ENCODE measurements around the gene GID8.

Gene GID8

DNA sequence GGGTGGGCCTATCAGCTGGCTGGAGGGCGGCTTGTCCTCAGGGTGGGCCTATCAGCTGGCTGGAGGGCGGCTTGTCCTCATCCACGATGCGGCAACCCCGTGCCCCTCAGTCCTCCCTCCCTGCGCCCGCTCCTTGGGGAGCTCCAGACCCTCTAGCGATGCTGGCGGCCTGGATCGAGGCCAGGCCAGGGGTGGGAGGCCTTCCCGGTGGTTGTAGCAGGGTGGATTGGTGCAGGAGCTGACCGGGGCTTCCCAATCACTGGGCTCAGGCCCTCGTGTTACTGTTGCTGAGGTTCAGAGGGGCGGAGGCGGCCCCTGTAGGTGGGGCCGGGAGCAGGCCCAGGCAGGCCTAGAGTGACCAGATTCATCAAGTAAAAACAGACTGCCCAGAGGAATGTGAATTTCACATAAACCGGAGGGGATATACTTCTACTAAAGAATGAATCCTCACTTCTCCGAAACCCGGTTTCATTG is 23.4 kb downstream of the GID8 start:
- TF ChIP-seq SIN3A (IDR thresholded peaks at IDR 0.05; ENCODE audit: borderline replicate concordance, insufficient read depth, low read length): no peak
- TF ChIP-seq, protein P1, sequence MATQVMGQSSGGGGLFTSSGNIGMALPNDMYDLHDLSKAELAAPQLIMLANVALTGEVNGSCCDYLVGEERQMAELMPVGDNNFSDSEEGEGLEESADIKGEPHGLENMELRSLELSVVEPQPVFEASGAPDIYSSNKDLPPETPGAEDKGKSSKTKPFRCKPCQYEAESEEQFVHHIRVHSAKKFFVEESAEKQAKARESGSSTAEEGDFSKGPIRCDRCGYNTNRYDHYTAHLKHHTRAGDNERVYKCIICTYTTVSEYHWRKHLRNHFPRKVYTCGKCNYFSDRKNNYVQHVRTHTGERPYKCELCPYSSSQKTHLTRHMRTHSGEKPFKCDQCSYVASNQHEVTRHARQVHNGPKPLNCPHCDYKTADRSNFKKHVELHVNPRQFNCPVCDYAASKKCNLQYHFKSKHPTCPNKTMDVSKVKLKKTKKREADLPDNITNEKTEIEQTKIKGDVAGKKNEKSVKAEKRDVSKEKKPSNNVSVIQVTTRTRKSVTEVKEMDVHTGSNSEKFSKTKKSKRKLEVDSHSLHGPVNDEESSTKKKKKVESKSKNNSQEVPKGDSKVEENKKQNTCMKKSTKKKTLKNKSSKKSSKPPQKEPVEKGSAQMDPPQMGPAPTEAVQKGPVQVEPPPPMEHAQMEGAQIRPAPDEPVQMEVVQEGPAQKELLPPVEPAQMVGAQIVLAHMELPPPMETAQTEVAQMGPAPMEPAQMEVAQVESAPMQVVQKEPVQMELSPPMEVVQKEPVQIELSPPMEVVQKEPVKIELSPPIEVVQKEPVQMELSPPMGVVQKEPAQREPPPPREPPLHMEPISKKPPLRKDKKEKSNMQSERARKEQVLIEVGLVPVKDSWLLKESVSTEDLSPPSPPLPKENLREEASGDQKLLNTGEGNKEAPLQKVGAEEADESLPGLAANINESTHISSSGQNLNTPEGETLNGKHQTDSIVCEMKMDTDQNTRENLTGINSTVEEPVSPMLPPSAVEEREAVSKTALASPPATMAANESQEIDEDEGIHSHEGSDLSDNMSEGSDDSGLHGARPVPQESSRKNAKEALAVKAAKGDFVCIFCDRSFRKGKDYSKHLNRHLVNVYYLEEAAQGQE (IDR thresholded peaks at IDR 0.05; ENCODE audit: insufficient read depth in 1 of 2, low read depth in 2 of 2, low read length in 2 of 2): no peak
- no peak for TF ChIP-seq TAF1 (IDR thresholded peaks at IDR 0.05; ENCODE audit: borderline replicate concordance, insufficient read depth, low read length)
- TF ChIP-seq POLR2AphosphoS5 (IDR thresholded peaks at IDR 0.05; ENCODE audit: low read depth, low read length): no peak
- TF ChIP-seq FOXP2 (optimal IDR thresholded peaks at IDR 0.05; ENCODE audit: borderline replicate concordance, extremely low read depth, extremely low read length, insufficient read depth): no peak

DNA sequence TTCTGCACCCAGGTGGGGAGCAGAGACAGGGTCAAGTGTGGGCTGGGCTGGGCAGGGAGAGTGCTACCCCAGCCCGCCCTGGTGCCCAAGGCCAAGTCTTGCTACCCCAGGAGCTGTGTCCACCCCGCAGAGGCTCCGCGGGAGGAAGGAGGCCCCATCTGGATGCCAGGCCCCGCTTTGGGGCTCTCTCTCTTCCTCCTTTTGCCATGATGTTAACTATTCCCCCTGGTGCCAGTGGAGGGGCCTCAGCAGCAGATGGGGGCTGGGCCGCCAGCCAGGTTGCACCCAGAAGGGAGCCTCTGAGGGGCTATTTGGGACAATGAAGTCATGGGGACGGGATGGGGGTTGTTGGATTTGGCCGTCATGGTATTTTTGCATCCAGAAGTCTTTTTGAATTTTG is 23.9 kb downstream of the GID8 start:
- TF ChIP-seq SIN3A (IDR thresholded peaks at IDR 0.05; ENCODE audit: borderline replicate concordance, insufficient read depth, low read length) (no peak), TAF1 (IDR thresholded peaks at IDR 0.05; ENCODE audit: borderline replicate concordance, insufficient read depth, low read length) (no peak), POLR2AphosphoS5 (IDR thresholded peaks at IDR 0.05; ENCODE audit: low read depth, low read length) (no peak), FOXP2 (optimal IDR thresholded peaks at IDR 0.05; ENCODE audit: borderline replicate concordance, extremely low read depth, extremely low read length, insufficient read depth) (no peak)
- TF ChIP-seq, protein P1 (IDR thresholded peaks at IDR 0.05; ENCODE audit: insufficient read depth in 1 of 2, low read depth in 2 of 2, low read length in 2 of 2): no peak

DNA sequence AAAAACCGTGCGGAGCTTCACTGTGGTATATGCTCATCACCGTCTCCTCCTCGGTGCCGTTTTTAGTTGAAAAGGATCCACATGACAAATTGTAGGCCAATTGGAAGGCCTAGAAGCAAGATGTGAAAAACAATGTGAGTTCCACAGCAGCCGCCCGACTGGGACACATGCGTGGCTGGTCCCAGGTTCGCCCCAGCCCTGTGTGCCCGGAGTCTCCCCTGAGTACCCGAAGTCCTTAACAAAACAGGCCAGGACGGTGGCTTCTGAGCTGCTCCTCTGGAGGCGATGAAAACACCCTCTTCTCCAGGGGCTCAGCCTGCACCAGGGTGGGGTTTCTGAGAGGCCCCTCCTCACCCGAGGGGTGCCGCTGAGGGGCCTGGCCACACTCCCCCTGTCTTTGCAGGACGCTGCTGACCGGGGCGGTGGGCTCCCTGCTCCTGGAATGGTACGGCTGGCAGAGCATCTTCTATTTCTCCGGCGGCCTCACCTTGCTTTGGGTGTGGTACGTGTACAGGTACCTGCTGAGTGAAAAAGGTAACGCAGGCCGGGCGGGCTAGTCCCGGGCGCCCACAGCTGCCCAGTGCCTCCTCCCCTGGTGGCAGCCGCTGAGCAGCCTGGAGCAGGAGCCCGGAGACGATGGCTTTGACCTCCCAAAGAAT is 24.4 kb downstream of the GID8 start:
- no peak for TF ChIP-seq TAF1 (IDR thresholded peaks at IDR 0.05; ENCODE audit: borderline replicate concordance, insufficient read depth, low read length)
- no peak for TF ChIP-seq FOXP2 (optimal IDR thresholded peaks at IDR 0.05; ENCODE audit: borderline replicate concordance, extremely low read depth, extremely low read length, insufficient read depth)
- TF ChIP-seq, protein P1 (IDR thresholded peaks at IDR 0.05; ENCODE audit: insufficient read depth in 1 of 2, low read depth in 2 of 2, low read length in 2 of 2): no peak
- no peak for TF ChIP-seq POLR2AphosphoS5 (IDR thresholded peaks at IDR 0.05; ENCODE audit: low read depth, low read length)
- no peak for TF ChIP-seq SIN3A (IDR thresholded peaks at IDR 0.05; ENCODE audit: borderline replicate concordance, insufficient read depth, low read length)

DNA sequence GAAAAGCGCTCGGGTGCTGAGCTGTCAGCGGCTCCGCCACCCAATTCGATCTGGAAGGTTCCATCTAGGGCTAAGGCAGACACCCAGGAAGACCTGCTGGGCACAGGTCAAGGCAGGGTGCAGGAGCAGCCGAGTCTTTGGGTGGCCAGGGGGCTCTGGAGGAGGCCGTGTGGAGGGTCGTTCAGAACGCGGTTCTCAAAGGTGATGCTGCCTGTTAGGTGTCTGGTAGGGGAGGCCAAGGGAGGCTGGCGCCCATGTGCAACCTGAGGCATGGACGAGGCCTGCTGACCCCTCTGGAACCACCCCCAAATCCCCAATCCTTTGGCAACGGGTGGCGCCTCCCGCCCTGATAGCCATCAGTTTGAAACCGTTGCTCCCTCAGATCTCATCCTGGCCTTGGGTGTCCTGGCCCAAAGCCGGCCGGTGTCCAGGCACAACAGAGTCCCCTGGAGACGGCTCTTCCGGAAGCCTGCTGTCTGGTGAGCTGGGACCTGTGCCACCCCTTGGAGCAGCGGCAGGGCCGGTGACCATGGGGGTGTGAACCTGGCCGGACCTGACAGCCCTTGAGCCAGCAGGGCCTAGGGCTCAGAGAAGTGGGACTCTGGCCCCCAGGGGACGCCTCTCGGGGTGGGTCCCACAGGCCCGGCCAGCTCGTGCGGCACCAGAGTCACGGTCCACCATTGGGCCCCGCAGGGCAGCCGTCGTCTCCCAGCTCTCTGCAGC is 25.1 kb downstream of the GID8 start:
- no peak for TF ChIP-seq TAF1 (IDR thresholded peaks at IDR 0.05; ENCODE audit: borderline replicate concordance, insufficient read depth, low read length)
- TF ChIP-seq, protein P1 (IDR thresholded peaks at IDR 0.05; ENCODE audit: insufficient read depth in 1 of 2, low read depth in 2 of 2, low read length in 2 of 2): no peak
- no peak for TF ChIP-seq POLR2AphosphoS5 (IDR thresholded peaks at IDR 0.05; ENCODE audit: low read depth, low read length)
- no peak for TF ChIP-seq FOXP2 (optimal IDR thresholded peaks at IDR 0.05; ENCODE audit: borderline replicate concordance, extremely low read depth, extremely low read length, insufficient read depth)
- TF ChIP-seq SIN3A (IDR thresholded peaks at IDR 0.05; ENCODE audit: borderline replicate concordance, insufficient read depth, low read length): no peak
